ENCODE results near the gene CCDC102A.

Gene CCDC102A

GRCh38 chr16:57517397-57518367 is 18.7 kb downstream of the CCDC102A start:
- DNase-seq: no peak

GRCh38 chr16:57516773-57517172 is 19.6 kb downstream of the CCDC102A start:
- no peak for DNase-seq

GRCh38 chr16:57516176-57516725 is 20.1 kb downstream of the CCDC102A start:
- DNase-seq: peak; percentile 82

- DNase-seq: no peak
Measured at GRCh38 chr16:57514791-57515600, 21.4 kb downstream of the CCDC102A start.

GRCh38 chr16:57514371-57514770 is 22.0 kb downstream of the CCDC102A start:
- no peak for DNase-seq

GRCh38 chr16:57513371-57514102 is 22.8 kb downstream of the CCDC102A start:
- no peak for DNase-seq

- no peak for DNase-seq
Measured at GRCh38 chr16:57512296-57513001, 23.9 kb downstream of the CCDC102A start.

GRCh38 chr16:57510016-57510871 is 26.1 kb downstream of the CCDC102A start:
- DNase-seq: no peak

GRCh38 chr16:57509231-57509923 is 27.0 kb downstream of the CCDC102A start:
- no peak for DNase-seq

GRCh38 chr16:57508035-57508425 is 28.3 kb downstream of the CCDC102A start:
- no peak for DNase-seq

GRCh38 chr16:57507136-57508034 is 29.0 kb downstream of the CCDC102A start:
- DNase-seq: peak; percentile 75

GRCh38 chr16:57505169-57505568 is 31.2 kb downstream of the CCDC102A start:
- no peak for DNase-seq

- DNase-seq: no peak
Measured at GRCh38 chr16:57504491-57504890, 31.9 kb downstream of the CCDC102A start.

- DNase-seq: peak; percentile 21
Measured at GRCh38 chr16:57504001-57504400, 32.4 kb downstream of the CCDC102A start.

- DNase-seq: peak; percentile 67
Measured at GRCh38 chr16:57503366-57503765, 33.0 kb downstream of the CCDC102A start.

- no peak for DNase-seq
Measured at GRCh38 chr16:57502048-57502775, 34.2 kb downstream of the CCDC102A start.

- DNase-seq: no peak
Measured at GRCh38 chr16:57501492-57501891, 34.9 kb downstream of the CCDC102A start.

GRCh38 chr16:57500578-57501111 is 35.7 kb downstream of the CCDC102A start:
- no peak for DNase-seq

Data from NCI-H2171 (cell line).